ENCODE measurements around the gene FKBP6.
A peak's percentile ranks its signal among the peaks of the same experiment; 100 is the strongest.
"Not testable (repeated sequence)": the region's sequence is repeated elsewhere in the genome, so short reads cannot be mapped to it uniquely, and the experiment has no call there.

DNA sequence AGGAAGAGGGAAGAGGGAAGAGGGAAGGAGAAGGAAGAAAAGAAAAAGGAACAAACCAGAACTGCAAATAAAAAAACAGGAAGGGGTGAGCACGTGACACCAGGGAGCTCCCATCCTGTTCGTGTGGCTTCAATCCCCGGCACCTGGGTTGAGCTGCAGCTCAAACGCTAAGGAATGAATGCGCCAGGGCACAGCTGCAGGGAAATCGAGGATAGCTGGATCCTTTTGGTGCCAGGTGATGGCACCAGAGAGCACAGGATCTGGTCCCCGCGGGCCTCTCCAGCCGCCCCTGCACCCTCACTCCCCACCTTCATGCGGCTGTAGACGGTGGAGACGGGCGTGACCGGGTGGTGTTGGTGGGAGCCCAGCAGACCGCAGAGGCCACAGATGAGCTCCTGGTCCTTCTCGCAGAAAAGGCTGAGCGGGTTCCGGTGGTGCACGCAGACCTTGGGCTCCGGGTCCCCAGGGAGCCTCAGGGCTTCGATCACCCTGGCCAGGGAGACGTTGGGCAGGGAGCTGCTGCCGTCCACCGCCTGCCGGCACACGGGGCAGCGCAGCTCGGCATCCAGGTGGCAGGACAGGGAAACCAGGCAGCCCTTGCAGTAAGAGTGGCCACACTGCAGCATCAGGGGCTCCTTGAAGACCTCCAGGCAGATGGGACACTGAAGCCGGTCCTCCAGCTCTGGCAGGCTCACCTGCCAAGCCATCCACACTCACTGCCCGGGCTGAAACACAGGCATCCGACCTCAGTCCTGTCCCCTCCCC lies 3.7 kb upstream of the FKBP6 start:
- TF ChIP-seq, protein P1, sequence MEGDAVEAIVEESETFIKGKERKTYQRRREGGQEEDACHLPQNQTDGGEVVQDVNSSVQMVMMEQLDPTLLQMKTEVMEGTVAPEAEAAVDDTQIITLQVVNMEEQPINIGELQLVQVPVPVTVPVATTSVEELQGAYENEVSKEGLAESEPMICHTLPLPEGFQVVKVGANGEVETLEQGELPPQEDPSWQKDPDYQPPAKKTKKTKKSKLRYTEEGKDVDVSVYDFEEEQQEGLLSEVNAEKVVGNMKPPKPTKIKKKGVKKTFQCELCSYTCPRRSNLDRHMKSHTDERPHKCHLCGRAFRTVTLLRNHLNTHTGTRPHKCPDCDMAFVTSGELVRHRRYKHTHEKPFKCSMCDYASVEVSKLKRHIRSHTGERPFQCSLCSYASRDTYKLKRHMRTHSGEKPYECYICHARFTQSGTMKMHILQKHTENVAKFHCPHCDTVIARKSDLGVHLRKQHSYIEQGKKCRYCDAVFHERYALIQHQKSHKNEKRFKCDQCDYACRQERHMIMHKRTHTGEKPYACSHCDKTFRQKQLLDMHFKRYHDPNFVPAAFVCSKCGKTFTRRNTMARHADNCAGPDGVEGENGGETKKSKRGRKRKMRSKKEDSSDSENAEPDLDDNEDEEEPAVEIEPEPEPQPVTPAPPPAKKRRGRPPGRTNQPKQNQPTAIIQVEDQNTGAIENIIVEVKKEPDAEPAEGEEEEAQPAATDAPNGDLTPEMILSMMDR (IDR thresholded peaks at IDR 0.05; ENCODE audit: borderline replicate concordance, extremely low read depth, low read length, poor library complexity, severe bottlenecking), result peak; percentile 64
- not testable (repeated sequence) for TF ChIP-seq EZH2 (IDR thresholded peaks at IDR 0.05; ENCODE audit: borderline replicate concordance, low read depth, low read length, severe bottlenecking)

Measured in DND-41 (cell line).